ENCODE measurements around the gene RANGAP1.

DNA sequence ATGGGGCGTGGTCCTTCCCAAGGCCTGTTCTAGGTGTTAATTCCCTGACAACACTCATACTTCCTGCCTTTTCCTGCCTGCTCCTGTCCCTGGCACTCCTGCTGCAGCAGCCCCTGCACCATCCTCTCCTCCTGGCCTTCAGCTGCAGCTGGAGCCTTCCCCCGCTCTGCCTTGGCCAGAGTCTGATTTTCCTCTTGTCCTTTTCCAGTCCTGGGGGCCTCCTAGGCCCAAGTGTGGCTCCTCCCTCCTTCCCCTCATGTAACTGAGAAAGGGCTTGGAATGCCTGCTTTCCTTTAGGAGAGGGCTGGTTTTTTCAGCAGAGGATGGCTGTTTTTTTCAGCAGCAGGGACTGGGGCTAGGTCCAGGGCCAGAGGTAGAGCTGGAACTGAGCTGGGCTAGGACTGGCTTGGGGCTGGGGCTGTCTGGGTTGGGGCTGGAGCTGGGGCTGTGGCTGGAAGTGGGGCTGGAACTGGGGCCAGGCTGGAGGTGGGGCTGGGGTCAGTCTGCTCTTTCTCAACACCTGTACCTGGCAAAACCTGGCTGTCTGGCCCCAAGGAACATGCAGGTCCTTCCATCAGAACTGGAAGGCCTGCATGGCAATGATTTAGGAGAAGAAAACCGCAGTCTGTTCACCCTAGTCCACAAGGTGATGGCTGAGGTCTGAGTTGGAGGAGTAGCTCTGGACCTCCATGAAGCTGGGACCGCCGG lies 39.0 kb upstream of the RANGAP1 start:
- TF ChIP-seq CTCF (IDR thresholded peaks at IDR 0.05) (no peak), POLR2AphosphoS5 (IDR thresholded peaks at IDR 0.05) (no peak), POLR2A (IDR thresholded peaks at IDR 0.05) (no peak), EP300 (IDR thresholded peaks at IDR 0.05) (no peak)

Data from stomach (tissue), 4 donors.